Coronary artery (tissue), 2 donors: ENCODE measurements around the gene KIAA1958.

ENCODE experiments used
- DNase-seq: peaks from one replicate; pipeline ENCODE4 v3.0.0-alpha.2; 2017; ENCODE audit warnings: low spot score
- H3K27ac ChIP-seq, 2 donors: fragments of 200-600 bp; sonication (generic); one replicate each; pipeline ENCODE4 v1.5.1; 2016 to 2019
- H3K4me3 ChIP-seq: fragments of 200-600 bp; sonication (generic); 2 replicates; pipeline ENCODE4 v1.5.1; 2016; ENCODE audit warnings: mild to moderate bottlenecking, moderate library complexity
- CTCF ChIP-seq: fragments of 200-600 bp; sonication (generic); IDR thresholded peaks from one replicate; pipeline ENCODE4 v1.5.1; 2019; ENCODE audit warnings: antibody characterized with exemption

The KIAA1958 gene

GRCh38 chr9:112527959-112528358, 41.3 kb downstream of the KIAA1958 start:
- no peak for TF ChIP-seq CTCF
- no peak overlapping the region for H3K4me3 ChIP-seq
- no peak for DNase-seq
- H3K27ac ChIP-seq: no peak overlapping the region

- no peak for TF ChIP-seq CTCF
- Histone ChIP-seq H3K27ac (no peak overlapping the region), H3K4me3 (no peak overlapping the region)
- no peak for DNase-seq
Measured at GRCh38 chr9:112529316-112529715, 42.7 kb downstream of the KIAA1958 start.

DNA sequence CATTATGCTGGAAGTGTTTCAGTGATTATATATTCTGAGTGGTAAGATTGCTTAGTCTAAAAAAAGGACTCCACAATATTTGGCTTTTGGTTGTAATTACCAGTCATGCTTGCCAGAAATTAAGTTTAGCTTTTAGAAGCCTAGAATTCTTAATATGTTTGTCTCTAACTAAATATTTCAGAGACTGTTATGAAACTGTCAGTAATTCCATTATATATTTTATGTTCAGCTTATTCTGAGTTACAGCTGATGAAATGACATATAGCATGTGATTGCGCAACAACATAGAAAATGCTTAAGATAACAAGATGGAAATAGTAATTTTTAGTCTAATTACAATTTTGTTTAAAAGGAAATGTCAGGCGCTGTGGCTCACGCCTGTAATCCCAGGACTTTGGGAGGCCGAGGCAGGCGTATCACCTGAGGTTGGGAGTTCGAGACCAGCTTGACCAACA, 44.2 kb downstream of the KIAA1958 start:
- H3K4me3 ChIP-seq: no peak overlapping the region
- H3K27ac ChIP-seq: no peak overlapping the region
- no peak for DNase-seq
- TF ChIP-seq CTCF: no peak

- TF ChIP-seq CTCF: no peak
- H3K27ac ChIP-seq: no peak overlapping the region
- no peak for DNase-seq
- no peak overlapping the region for H3K4me3 ChIP-seq
Measured at GRCh38 chr9:112531666-112532282, 45.1 kb downstream of the KIAA1958 start.

DNA sequence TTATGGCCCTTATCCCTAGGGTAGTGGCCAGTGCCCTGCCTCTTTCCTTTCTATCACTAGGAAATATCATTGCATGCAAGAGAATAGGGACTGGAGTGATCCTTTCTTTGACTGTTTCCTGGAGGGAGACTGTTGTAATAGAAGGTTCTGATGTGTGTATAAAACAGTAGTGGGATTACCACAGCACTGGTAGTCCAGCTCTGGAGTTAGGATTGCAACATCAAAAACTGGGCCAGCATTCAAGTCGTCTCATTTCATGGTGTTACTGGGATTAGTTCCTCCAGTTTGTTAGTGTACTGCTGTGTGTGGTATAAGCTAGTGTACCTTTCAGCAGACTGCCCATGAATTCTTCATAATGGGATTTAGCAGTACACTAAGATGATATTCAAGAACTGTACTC, 45.8 kb downstream of the KIAA1958 start:
- Histone ChIP-seq H3K4me3 (no peak overlapping the region), H3K27ac (no peak overlapping the region)
- no peak for TF ChIP-seq CTCF
- no peak for DNase-seq

DNA sequence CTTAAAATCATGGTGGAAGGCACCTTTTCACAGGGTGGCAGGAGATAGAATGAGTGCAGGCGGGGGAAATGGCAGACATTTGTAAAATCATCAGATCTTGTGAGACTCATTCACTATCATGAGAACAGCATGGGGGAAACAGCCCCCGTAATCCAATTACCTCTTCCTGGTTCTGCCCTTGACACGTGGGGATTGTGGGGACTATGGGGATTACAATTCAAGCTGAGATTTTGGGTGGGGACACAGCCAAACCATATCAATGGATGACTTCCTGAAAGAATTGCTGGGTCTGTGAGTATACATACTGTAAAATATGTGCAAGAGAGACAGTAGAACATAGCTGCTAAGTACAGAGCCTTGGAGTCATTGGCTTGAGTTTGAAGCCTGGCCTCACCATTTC, 47.0 kb downstream of the KIAA1958 start:
- no peak for TF ChIP-seq CTCF
- DNase-seq: no peak
- Histone ChIP-seq H3K4me3 (no peak overlapping the region), H3K27ac (no peak overlapping the region)

DNA sequence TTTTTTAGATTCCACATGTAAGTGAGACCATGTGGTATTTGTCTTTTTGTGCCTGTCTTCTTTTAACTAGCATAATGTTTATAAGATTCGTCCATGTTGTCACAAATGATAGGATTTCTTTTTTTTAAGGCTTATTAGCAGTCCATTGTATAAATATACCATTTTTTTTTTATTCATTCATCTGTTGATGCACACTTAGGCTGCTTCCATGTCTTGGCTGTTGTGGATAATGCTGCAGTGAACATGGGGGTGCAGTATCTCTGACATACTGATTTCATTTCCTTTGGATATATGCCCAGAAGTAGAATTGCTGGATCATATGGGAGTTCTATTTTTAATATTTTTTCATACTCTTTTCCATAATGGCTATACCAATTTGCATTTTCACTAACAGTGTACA, 48.7 kb downstream of the KIAA1958 start:
- no peak for DNase-seq
- no peak for TF ChIP-seq CTCF
- Histone ChIP-seq H3K4me3 (no peak overlapping the region), H3K27ac (no peak overlapping the region)
